PC-3 (cell line): Measurements from ENCODE around the gene SLC35E2B.
"Not testable (repeated sequence)": the region's sequence is repeated elsewhere in the genome, so short reads cannot be mapped to it uniquely, and the experiment has no call there.

Experiments used
- EZH2 ChIP-seq: fragments of 300-600 bp; sonication (generic); IDR thresholded peaks from one replicate; pipeline ENCODE4 v1.6.1; 2017; ENCODE audit warnings: antibody characterized with exemption, mild to moderate bottlenecking, low read length; ENCODE audit not compliant: unreplicated experiment
- EZH2phosphoT487 ChIP-seq: fragments of 300-600 bp; sonication (generic); IDR thresholded peaks from 2 replicates; pipeline ENCODE4 v1.6.1; 2018; ENCODE audit warnings: mild to moderate bottlenecking, antibody characterized with exemption, low read length, borderline replicate concordance
- TF ChIP-seq, protein P1 (sequence below): fragments of 300-600 bp; sonication (generic); conservative IDR thresholded peaks from 2 replicates; pipeline ENCODE4 v1.5.1; 2017; ENCODE audit warnings: antibody characterized with exemption, low read depth, mild to moderate bottlenecking, low read length

GRCh38 chr1:1700557-1700956 lies 8.0 kb upstream of the SLC35E2B start:
- TF ChIP-seq, protein P1, sequence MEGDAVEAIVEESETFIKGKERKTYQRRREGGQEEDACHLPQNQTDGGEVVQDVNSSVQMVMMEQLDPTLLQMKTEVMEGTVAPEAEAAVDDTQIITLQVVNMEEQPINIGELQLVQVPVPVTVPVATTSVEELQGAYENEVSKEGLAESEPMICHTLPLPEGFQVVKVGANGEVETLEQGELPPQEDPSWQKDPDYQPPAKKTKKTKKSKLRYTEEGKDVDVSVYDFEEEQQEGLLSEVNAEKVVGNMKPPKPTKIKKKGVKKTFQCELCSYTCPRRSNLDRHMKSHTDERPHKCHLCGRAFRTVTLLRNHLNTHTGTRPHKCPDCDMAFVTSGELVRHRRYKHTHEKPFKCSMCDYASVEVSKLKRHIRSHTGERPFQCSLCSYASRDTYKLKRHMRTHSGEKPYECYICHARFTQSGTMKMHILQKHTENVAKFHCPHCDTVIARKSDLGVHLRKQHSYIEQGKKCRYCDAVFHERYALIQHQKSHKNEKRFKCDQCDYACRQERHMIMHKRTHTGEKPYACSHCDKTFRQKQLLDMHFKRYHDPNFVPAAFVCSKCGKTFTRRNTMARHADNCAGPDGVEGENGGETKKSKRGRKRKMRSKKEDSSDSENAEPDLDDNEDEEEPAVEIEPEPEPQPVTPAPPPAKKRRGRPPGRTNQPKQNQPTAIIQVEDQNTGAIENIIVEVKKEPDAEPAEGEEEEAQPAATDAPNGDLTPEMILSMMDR: not testable (repeated sequence)
- not testable (repeated sequence) for TF ChIP-seq EZH2phosphoT487, EZH2
